A549 treated with Hydrocortisone at 1 μM for 4 hours (cell line): Measurements from ENCODE around the gene HOXC4. TPM values are rescaled to one million over a fixed set of nuclear protein-coding genes. Genes with fewer than 3 reads are reported as not detected.

Source experiments
- total RNA-seq: library from RNA; stranded (reverse); fragments of 200-300 nt; extraction: Qiagen RNA extraction; gene quantifications from 5 replicates; pipeline ENCODE4 v1.2.3, GENCODE V29; 2022

The HOXC4 gene
- 2.7 to 3.7 TPM (median 3.2 TPM) in 5 replicates for total RNA-seq

DNA sequence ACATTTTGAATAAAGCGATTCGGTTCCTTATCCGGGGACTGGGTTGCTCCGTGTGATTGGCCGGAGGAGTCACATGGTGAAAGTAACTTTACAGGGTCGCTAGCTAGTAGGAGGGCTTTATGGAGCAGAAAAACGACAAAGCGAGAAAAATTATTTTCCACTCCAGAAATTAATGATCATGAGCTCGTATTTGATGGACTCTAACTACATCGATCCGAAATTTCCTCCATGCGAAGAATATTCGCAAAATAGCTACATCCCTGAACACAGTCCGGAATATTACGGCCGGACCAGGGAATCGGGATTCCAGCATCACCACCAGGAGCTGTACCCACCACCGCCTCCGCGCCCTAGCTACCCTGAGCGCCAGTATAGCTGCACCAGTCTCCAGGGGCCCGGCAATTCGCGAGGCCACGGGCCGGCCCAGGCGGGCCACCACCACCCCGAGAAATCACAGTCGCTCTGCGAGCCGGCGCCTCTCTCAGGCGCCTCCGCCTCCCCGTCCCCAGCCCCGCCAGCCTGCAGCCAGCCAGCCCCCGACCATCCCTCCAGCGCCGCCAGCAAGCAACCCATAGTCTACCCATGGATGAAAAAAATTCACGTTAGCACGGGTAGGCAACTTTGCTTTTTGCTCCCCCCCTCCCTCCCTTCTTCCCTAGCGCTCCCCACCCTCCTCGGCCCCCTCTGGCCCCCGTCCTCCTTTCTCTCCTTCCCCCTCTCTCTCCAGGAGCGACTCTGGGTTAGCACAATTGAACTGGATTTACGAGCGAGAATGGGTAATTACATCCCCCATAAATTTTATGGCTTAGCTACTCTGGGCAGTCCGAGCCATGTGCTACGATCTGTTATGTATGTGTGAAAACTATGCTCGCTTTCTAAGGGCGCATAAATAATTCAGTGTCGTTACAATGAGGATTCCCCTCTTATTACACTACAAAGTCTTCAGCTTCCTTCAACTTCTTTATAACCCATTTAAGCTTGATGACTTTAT, at the start of gene HOXC4:
Gene HOXC4 (plus strand): TSS at position 85 of the 991 bp plus-strand sequence. CDS start 88 bp downstream, at position 173.

DNA sequence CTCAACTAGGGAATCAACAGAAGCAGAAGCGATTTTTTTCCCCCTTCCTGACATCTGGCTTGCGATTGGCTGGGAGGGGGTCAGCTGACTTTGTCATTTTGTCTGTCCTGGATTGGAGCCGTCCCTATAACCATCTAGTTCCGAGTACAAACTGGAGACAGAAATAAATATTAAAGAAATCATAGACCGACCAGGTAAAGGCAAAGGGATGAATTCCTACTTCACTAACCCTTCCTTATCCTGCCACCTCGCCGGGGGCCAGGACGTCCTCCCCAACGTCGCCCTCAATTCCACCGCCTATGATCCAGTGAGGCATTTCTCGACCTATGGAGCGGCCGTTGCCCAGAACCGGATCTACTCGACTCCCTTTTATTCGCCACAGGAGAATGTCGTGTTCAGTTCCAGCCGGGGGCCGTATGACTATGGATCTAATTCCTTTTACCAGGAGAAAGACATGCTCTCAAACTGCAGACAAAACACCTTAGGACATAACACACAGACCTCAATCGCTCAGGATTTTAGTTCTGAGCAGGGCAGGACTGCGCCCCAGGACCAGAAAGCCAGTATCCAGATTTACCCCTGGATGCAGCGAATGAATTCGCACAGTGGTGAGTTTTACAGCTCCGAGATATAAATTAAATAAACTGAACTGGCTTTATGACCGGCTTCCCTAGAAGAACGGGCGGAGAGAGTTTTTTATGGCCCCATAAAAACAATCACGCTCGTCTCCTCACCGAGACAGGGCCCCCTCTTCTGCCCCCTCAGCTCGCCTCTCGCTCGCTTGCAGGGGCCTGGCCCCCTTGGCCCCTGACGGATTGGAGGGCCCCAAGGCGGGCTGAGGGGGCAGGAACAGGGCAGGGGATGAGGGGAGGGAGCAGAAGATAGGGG, 25.1 kb upstream of the HOXC4 start, which contains the start of gene HOXC6:
Gene HOXC6 (plus strand): TSS at position 127 of the 888 bp plus-strand sequence. CDS start 82 bp downstream, at position 209.

DNA sequence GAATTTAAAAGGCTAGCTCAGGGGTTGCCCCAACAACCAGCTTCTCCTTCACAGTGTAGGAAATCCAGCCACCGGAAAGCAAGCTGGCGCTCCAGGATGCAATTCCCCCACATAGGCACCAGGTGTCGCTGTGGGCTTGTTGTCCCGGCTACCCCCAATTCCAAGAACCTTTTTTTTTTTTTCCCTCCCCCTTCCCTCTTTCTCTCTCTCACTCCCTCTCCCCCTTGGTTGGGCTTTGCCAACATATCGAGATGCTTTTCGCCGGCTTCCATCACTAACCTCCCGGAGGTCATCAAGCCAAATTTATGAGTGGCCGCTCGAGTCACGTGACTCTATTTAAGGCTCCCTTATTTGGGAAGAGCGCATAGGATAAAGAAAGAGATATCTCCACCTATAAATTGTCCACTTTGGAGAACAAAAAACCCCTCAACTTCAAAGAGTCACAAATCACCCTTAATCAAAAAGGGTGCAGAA, 21.0 kb upstream of the HOXC4 start, which contains the start of gene HOXC5:
Gene HOXC5 (plus strand): TSS at position 424 of the 474 bp plus-strand sequence. CDS start 73 bp downstream, outside the sequence.

Other genes with a start within 250 kb of the HOXC4 start
- gene HOXC13, start 115.0 kb upstream of the HOXC4 start, total RNA-seq, result 21.8 to 35.2 TPM (median 23.4 TPM) in 5 replicates
- 0.02 to 0.05 TPM in 2 of 5 replicates, not detected in the others for gene HOXC12, start 98.9 kb upstream of the HOXC4 start, total RNA-seq
- 0.73 to 0.98 TPM (median 0.91 TPM) in 5 replicates for gene HOXC11, start 80.7 kb upstream of the HOXC4 start, total RNA-seq
- gene HOTAIR, start 78.9 kb upstream of the HOXC4 start, total RNA-seq, result 0.13 to 0.48 TPM (median 0.17 TPM) in 5 replicates
- 2.6 to 3.1 TPM (median 2.9 TPM) in 5 replicates for gene HOXC10, start 68.7 kb upstream of the HOXC4 start, total RNA-seq
- 11.0 to 16.2 TPM (median 12.6 TPM) in 5 replicates for gene HOXC9, start 53.7 kb upstream of the HOXC4 start, total RNA-seq
- 3.8 to 5.8 TPM (median 4.9 TPM) in 5 replicates for gene HOXC8, start 44.9 kb upstream of the HOXC4 start, total RNA-seq
- 3.8 to 4.8 TPM (median 4.7 TPM) in 5 replicates for gene HOXC6, start 25.4 kb upstream of the HOXC4 start, total RNA-seq
- gene HOXC5, start 20.8 kb upstream of the HOXC4 start, total RNA-seq, result 0.52 to 0.82 TPM (median 0.60 TPM) in 5 replicates
- gene SMUG1, start 135.2 kb downstream of the HOXC4 start, total RNA-seq, result 27.3 to 35.2 TPM (median 30.9 TPM) in 5 replicates
- gene CBX5, start 226.3 kb downstream of the HOXC4 start, total RNA-seq, result 20.4 to 28.3 TPM (median 25.5 TPM) in 5 replicates
- gene HNRNPA1, start 226.9 kb downstream of the HOXC4 start, total RNA-seq, result 1,504 to 2,670 TPM (median 1,523 TPM) in 5 replicates
- 0.10 TPM in 1 of 5 replicates, not detected in the others for gene NFE2, start 247.2 kb downstream of the HOXC4 start, total RNA-seq